ENCODE results near the gene PVALB.

Gene PVALB

DNA sequence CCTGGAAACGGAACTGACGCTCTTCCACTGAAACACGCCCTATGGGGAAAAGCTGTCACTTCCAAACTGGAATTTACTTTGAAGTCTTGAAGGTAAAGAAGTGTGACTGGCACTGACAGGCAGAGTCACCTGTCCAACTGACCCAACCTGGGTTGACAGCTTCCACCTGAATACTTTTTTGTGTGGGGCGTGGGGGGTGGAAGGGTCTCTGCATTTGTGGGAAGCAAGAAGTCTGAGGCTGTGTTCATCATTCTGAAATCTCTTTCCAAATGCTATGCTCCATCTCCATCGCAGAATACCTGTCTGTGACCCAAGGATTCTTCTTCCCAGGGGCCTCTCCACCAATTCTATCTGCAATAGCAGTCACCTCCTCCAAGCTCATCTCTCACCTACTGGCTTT lies 48.7 kb downstream of the PVALB start (continued):
- TF ChIP-seq, protein P1, sequence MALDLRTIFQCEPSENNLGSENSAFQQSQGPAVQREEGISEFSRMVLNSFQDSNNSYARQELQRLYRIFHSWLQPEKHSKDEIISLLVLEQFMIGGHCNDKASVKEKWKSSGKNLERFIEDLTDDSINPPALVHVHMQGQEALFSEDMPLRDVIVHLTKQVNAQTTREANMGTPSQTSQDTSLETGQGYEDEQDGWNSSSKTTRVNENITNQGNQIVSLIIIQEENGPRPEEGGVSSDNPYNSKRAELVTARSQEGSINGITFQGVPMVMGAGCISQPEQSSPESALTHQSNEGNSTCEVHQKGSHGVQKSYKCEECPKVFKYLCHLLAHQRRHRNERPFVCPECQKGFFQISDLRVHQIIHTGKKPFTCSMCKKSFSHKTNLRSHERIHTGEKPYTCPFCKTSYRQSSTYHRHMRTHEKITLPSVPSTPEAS (tag by site-specific recombination; IDR thresholded peaks at IDR 0.05): no peak
- TF ChIP-seq ZNF621 (tag by site-specific recombination; IDR thresholded peaks at IDR 0.05) (no peak), ZBTB8A (tag by site-specific recombination; IDR thresholded peaks at IDR 0.05) (no peak), ZNF266 (tag by site-specific recombination; IDR thresholded peaks at IDR 0.05; ENCODE audit: low read depth) (no peak)

- Histone ChIP-seq H3K4me3 (ENCODE audit: low read depth, low read length) (no peak overlapping the region), H3K4me1 (ENCODE audit: control insufficient read depth, insufficient read depth, low read length) (no peaks in the 10 kb centered on the region), H3K9me3 (ENCODE audit: control insufficient read depth, insufficient read depth, low read depth, low read length) (no peaks in the 10 kb centered on the region), H3K36me3 (ENCODE audit: control insufficient read depth in 2 of 2, insufficient read depth in 1 of 2, low read length in 2 of 2) (peaks cover 3 to 65% of the 10 kb centered on the region in 2 experiments; a peak in 1 of 3 replicates), H3K27ac (ENCODE audit: extremely low read depth, low read depth, low read length) (no peak overlapping the region)
- POLR2A ChIA-PET: interaction anchor here (1.4 to 1.9 kb wide), 2 partner anchors 9 kb away, joined by 3 to 4 read pairs; partner anchors contain the start of gene IFT27
- CTCF ChIA-PET: interaction anchor here (0.6 to 5.7 kb wide), 4 partner anchors 10 to 220 kb away, joined by 3 to 48 read pairs (median 12); no protein-coding TSS in a partner anchor
- TF ChIP-seq ZNF624 (tag by site-specific recombination; IDR thresholded peaks at IDR 0.05) (no peak), KLF9 (tag by site-specific recombination; IDR thresholded peaks at IDR 0.05; ENCODE audit: low read depth) (no peak), ZBTB21 (tag by site-specific recombination; IDR thresholded peaks at IDR 0.05) (no peak)
Observed at GRCh38 chr22:36767035-36767775, 49.6 kb downstream of the PVALB start.

GRCh38 chr22:36765943-36766450 lies 50.8 kb downstream of the PVALB start:
- no peaks in the 10 kb centered on the region for H3K9me3 ChIP-seq (ENCODE audit: control insufficient read depth, insufficient read depth, low read depth, low read length)
- ChIA-PET CTCF (interaction anchor here (0.7 to 5.7 kb wide), 3 partner anchors 9 to 91 kb away, joined by 3 to 48 read pairs (median 18); no protein-coding TSS in a partner anchor), POLR2A (interaction anchor here (0.7 to 1.9 kb wide), 2 partner anchors 9 to 10 kb away, joined by 4 read pairs; partner anchors contain the start of gene IFT27)
- no peak overlapping the region for H3K27ac ChIP-seq (ENCODE audit: extremely low read depth, low read depth, low read length)
- no peak for TF ChIP-seq ZSCAN30 (tag by site-specific recombination; IDR thresholded peaks at IDR 0.05)
- H3K4me1 ChIP-seq (ENCODE audit: control insufficient read depth, insufficient read depth, low read length): no peaks in the 10 kb centered on the region
- no peak overlapping the region for H3K4me3 ChIP-seq (ENCODE audit: low read depth, low read length)
- peaks cover 3 to 71% of the 10 kb centered on the region in 2 experiments; a peak in 1 of 3 replicates for H3K36me3 ChIP-seq (ENCODE audit: control insufficient read depth in 2 of 2, insufficient read depth in 1 of 2, low read length in 2 of 2)

- ChIA-PET POLR2A (interaction anchor here (1.9 kb wide), 1 partner anchor 11 kb away, joined by 4 read pairs; the partner anchor contains the start of gene IFT27), CTCF (interaction anchor here (0.7 to 5.7 kb wide), 5 partner anchors 8 to 195 kb away, joined by 3 to 48 read pairs (median 4); no protein-coding TSS in a partner anchor)
- Histone ChIP-seq H3K36me3 (ENCODE audit: control insufficient read depth in 2 of 2, insufficient read depth in 1 of 2, low read length in 2 of 2) (peaks cover 3 to 78% of the 10 kb centered on the region in 2 experiments; a peak in 1 of 3 replicates), H3K9me3 (ENCODE audit: control insufficient read depth, insufficient read depth, low read depth, low read length) (no peaks in the 10 kb centered on the region), H3K27ac (ENCODE audit: extremely low read depth, low read depth, low read length) (no peak overlapping the region), H3K4me1 (ENCODE audit: control insufficient read depth, insufficient read depth, low read length) (no peaks in the 10 kb centered on the region), H3K4me3 (ENCODE audit: low read depth, low read length) (no peak overlapping the region)
- TF ChIP-seq ZNF561 (tag by site-specific recombination; IDR thresholded peaks at IDR 0.05; ENCODE audit: borderline replicate concordance) (no peak), BCL11A (tag by site-specific recombination; IDR thresholded peaks at IDR 0.05; ENCODE audit: low read depth) (no peak), ZNF48 (tag by site-specific recombination; IDR thresholded peaks at IDR 0.05) (no peak), ZNF623 (tag by site-specific recombination; IDR thresholded peaks at IDR 0.05) (no peak), ZNF513 (tag by site-specific recombination; IDR thresholded peaks at IDR 0.05) (no peak), TCF7L2 (IDR thresholded peaks at IDR 0.05; ENCODE audit: borderline replicate concordance, low read depth, low read length) (no peak), ZNF155 (tag by site-specific recombination; IDR thresholded peaks at IDR 0.05) (no peak), ZNF366 (tag by site-specific recombination; conservative IDR thresholded peaks at IDR 0.05) (no peak)
Observed at GRCh38 chr22:36765131-36765942, 51.5 kb downstream of the PVALB start.

Data from HEK293 (cell line).